MM.1S (cell line): Measurements from ENCODE around the gene C22orf23.

ENCODE experiments used
- DNase-seq: peaks from one replicate; pipeline ENCODE4 v3.0.0-alpha.2; 2015
- H2AFZ ChIP-seq: fragments of 300-600 bp; sonication (generic); 2 replicates; pipeline ENCODE4 v1.6.0; 2016; ENCODE audit warnings: antibody characterized with exemption, low read length
- H3F3A ChIP-seq: fragments of 300-600 bp; sonication (generic); 2 replicates; pipeline ENCODE4 v1.6.1; 2016; ENCODE audit warnings: mild to moderate bottlenecking, antibody characterized with exemption, low read length, moderate library complexity, mixed read lengths; ENCODE audit not compliant: insufficient read depth
- H3K27ac ChIP-seq: fragments of 300-600 bp; sonication (generic); 2 replicates; pipeline ENCODE4 v1.5.1; 2016; ENCODE audit warnings: mild to moderate bottlenecking, low read length
- H3K27me3 ChIP-seq: fragments of 300-600 bp; sonication (generic); replicated peaks from 2 replicates; pipeline ENCODE4 v1.6.0; 2016; ENCODE audit warnings: low read length; ENCODE audit not compliant: insufficient read depth
- H3K36me3 ChIP-seq: fragments of 300-600 bp; sonication (generic); replicated peaks from 2 replicates; pipeline ENCODE4 v1.6.1; 2016; ENCODE audit warnings: mild to moderate bottlenecking, low read length, mixed read lengths; ENCODE audit not compliant: insufficient read depth
- H3K4me1 ChIP-seq: fragments of 300-600 bp; sonication (generic); 2 replicates; pipeline ENCODE4 v1.6.1; 2016; ENCODE audit warnings: low read length, mixed read lengths
- H3K4me2 ChIP-seq: fragments of 300-600 bp; sonication (generic); 2 replicates; pipeline ENCODE4 v1.6.0; 2016; ENCODE audit warnings: low read depth, low read length
- H3K4me3 ChIP-seq: fragments of 300-600 bp; sonication (generic); 2 replicates; pipeline ENCODE4 v1.5.1; 2016; ENCODE audit warnings: low read length, mixed read lengths
- H3K79me2 ChIP-seq: fragments of 300-600 bp; sonication (generic); 2 replicates; pipeline ENCODE4 v1.6.1; 2016; ENCODE audit warnings: mixed run types, low read length, mixed read lengths
- H3K9ac ChIP-seq: fragments of 300-600 bp; sonication (generic); 2 replicates; pipeline ENCODE4 v1.6.1; 2016; ENCODE audit warnings: low read length, mixed read lengths
- H3K9me2 ChIP-seq: fragments of 300-600 bp; sonication (generic); replicated peaks from 2 replicates; pipeline ENCODE4 v1.6.1; 2016; ENCODE audit warnings: mild to moderate bottlenecking, low read length, mixed read lengths; ENCODE audit not compliant: insufficient read depth
- H3K9me3 ChIP-seq: fragments of 300-600 bp; sonication (generic); replicated peaks from 2 replicates; pipeline ENCODE4 v1.6.1; 2016; ENCODE audit warnings: mild to moderate bottlenecking, low read length, mixed read lengths; ENCODE audit not compliant: insufficient read depth
- H4K20me1 ChIP-seq: fragments of 300-600 bp; sonication (generic); 2 replicates; pipeline ENCODE4 v1.6.1; 2016; ENCODE audit warnings: mild to moderate bottlenecking, low read length, moderate library complexity, mixed read lengths; ENCODE audit not compliant: insufficient read depth
- CTCF ChIP-seq: fragments of 300-600 bp; sonication (generic); IDR thresholded peaks from 2 replicates; pipeline ENCODE4 v1.5.1; 2016; ENCODE audit warnings: antibody characterized with exemption, low read length, mixed read lengths
- EZH2 ChIP-seq: fragments of 300-600 bp; sonication (generic); optimal IDR thresholded peaks from 2 replicates; pipeline ENCODE3; 2017; ENCODE audit warnings: low read depth, mild to moderate bottlenecking, antibody characterized with exemption, low read length, mixed read lengths
- EZH2phosphoT487 ChIP-seq: fragments of 300-600 bp; sonication (generic); IDR thresholded peaks from 2 replicates; pipeline ENCODE4 v1.6.1; 2018; ENCODE audit warnings: antibody characterized with exemption, low read length

C22orf23 gene

GRCh38 chr22:37910890-37911672 is 42.3 kb downstream of the C22orf23 start:
- no peak for DNase-seq
- TF ChIP-seq CTCF = no peak
- TF ChIP-seq EZH2 = no peak
- TF ChIP-seq EZH2phosphoT487 = no peak
- Histone ChIP-seq H4K20me1 (no peaks in the 10 kb centered on the region), H3K4me3 (no peak overlapping the region), H3K4me2 (no peak overlapping the region), H3F3A (peaks cover 7% of the 10 kb centered on the region), H3K79me2 (peaks cover 12% of the 10 kb centered on the region), H3K27ac (no peak overlapping the region), H3K9me3 (no peaks in the 10 kb centered on the region), H3K9me2 (no peaks in the 10 kb centered on the region), H3K9ac (no peak overlapping the region), H3K27me3 (no peaks in the 10 kb centered on the region), H2AFZ (no peak overlapping the region), H3K4me1 (no peaks in the 10 kb centered on the region), H3K36me3 (no peaks in the 10 kb centered on the region)

DNA sequence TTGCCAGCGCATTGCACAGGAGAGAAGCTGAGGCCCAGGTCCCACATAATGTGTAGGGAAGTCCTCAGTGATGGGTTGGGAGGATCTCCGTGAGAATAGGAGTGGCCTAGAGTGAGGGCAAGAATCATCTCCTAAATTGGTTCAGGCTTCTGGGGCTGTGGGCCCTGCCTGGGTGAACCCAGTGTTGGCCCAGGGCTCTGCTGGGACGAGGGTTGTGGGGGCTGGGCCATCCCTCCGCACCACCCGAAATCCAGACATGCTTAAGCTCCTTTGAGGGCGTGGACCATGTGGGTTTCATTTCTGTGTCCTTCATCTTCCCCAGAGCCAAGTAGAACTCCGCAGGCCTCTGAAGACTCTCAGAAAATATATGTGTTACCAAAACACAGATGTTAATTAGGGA is 43.6 kb downstream of the C22orf23 start:
- Histone ChIP-seq H3K4me2 (no peak overlapping the region), H2AFZ (no peak overlapping the region), H3K9me3 (no peaks in the 10 kb centered on the region), H3K27me3 (no peaks in the 10 kb centered on the region), H3K79me2 (peaks cover 12% of the 10 kb centered on the region), H4K20me1 (no peaks in the 10 kb centered on the region), H3K4me1 (no peaks in the 10 kb centered on the region), H3K27ac (no peak overlapping the region), H3K4me3 (no peak overlapping the region), H3K9me2 (no peaks in the 10 kb centered on the region), H3F3A (peaks cover 15% of the 10 kb centered on the region), H3K36me3 (no peaks in the 10 kb centered on the region), H3K9ac (no peak overlapping the region)
- no peak for DNase-seq
- no peak for TF ChIP-seq CTCF
- TF ChIP-seq EZH2 = no peak
- TF ChIP-seq EZH2phosphoT487 = no peak

DNA sequence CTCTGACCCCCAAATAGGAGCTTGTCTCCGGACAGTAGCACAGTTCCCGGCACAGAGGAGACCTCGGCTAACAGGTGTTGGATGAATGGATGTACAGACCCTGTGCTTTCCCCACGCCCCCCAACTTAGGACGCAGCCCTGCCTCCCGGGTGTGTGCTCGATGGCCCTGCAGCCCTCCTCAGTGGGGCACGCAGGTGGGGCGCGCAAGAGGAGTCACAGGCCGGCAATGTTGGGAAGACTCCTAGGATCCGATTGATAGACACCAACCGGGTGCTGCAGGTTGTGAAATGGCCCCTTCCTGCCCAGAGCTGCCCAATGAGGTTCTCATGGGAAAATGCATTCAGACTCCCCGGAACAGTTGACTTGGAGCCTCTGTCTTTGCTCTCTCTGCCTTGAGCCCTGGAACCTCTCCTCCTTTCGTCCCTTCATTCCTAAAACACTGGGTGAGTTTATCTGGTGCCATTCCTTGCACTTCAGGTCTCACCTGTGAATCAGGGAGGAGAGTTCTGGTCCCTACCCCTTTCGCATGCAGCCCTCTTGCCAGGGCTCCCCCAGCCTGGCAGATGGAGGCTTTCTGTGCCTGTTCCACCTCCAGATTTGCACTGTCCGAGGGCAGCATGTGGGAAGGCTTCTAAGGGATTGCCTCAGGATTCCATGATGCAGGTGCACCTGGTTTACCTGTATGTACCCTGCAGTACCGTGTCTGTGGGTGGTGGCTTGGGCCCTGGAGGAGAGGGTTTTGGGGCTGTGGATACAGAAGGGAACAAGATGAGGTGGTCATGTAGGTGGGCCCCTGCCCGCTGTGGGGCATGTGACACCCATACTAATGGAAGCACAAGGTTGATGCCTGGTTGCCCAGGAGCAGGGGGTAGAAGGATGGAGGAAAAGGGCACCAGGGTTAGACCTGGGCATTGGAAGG is 46.1 kb downstream of the C22orf23 start:
- DNase-seq = no peak
- no peaks in the 10 kb centered on the region for H3K27me3 ChIP-seq
- TF ChIP-seq EZH2phosphoT487 = no peak
- H3K9me3 ChIP-seq = no peaks in the 10 kb centered on the region
- H3K79me2 ChIP-seq = peaks cover 12% of the 10 kb centered on the region
- peak overlapping the region; percentile 62; the same call in 1 of the 2 replicates for H3K9ac ChIP-seq
- peak overlapping the region; percentile 98 for H3K4me2 ChIP-seq
- H3K4me1 ChIP-seq = no peaks in the 10 kb centered on the region
- no peaks in the 10 kb centered on the region for H3K9me2 ChIP-seq
- peak overlapping the region; percentile 63 for H2AFZ ChIP-seq
- no peaks in the 10 kb centered on the region for H3K36me3 ChIP-seq
- no peak overlapping the region for H3K27ac ChIP-seq
- H4K20me1 ChIP-seq = no peaks in the 10 kb centered on the region
- H3K4me3 ChIP-seq = peak overlapping the region; percentile 65
- H3F3A ChIP-seq = peaks cover 16% of the 10 kb centered on the region
